ENCODE results near the gene TGFBR1.

Gene TGFBR1

GRCh38 chr9:99076030-99076429 lies 28.9 kb upstream of the TGFBR1 start:
- no peaks in the 10 kb centered on the region for H3K9me3 ChIP-seq (ENCODE audit: control insufficient read depth, low read length)
- H3K4me1 ChIP-seq (ENCODE audit: control insufficient read depth, insufficient read depth, low read length, poor library complexity, severe bottlenecking) = peaks cover 28% of the 10 kb centered on the region
- H3K4me3 ChIP-seq (ENCODE audit: extremely low read depth, insufficient read depth, low read length, poor library complexity, severe bottlenecking) = no peak overlapping the region
- 94% methylated on average over 4 of the region's 4 CpGs; no CpG with 5 or more reads in 1 of the 2 experiments for WGBS, 2 experiments (ENCODE audit: insufficient coverage in 2 of 2)
- H3K27ac ChIP-seq (ENCODE audit: low read depth, low read length, severe bottlenecking) = peak overlapping the region; percentile 70
- no peaks in the 10 kb centered on the region for H3K36me3 ChIP-seq (ENCODE audit: control insufficient read depth, insufficient read depth, low read length)

- no peaks in the 10 kb centered on the region for H3K36me3 ChIP-seq (ENCODE audit: control insufficient read depth, insufficient read depth, low read length)
- H3K4me3 ChIP-seq (ENCODE audit: extremely low read depth, insufficient read depth, low read length, poor library complexity, severe bottlenecking) = no peak overlapping the region
- H3K9me3 ChIP-seq (ENCODE audit: control insufficient read depth, low read length) = no peaks in the 10 kb centered on the region
- 72 to 85% methylated on average over 4 to 6 of the region's 6 CpGs for WGBS, 2 experiments (ENCODE audit: insufficient coverage in 2 of 2)
- peaks cover 23% of the 10 kb centered on the region for H3K4me1 ChIP-seq (ENCODE audit: control insufficient read depth, insufficient read depth, low read length, poor library complexity, severe bottlenecking)
- H3K27ac ChIP-seq (ENCODE audit: low read depth, low read length, severe bottlenecking) = peak overlapping the region; percentile 70
Measured at GRCh38 chr9:99076483-99077171, 28.3 kb upstream of the TGFBR1 start.

GRCh38 chr9:99078717-99079116 lies 26.2 kb upstream of the TGFBR1 start:
- WGBS, 2 experiments (ENCODE audit: insufficient coverage in 2 of 2) = 81 to 83% methylated on average over 1 to 2 of the region's 2 CpGs
- Histone ChIP-seq H3K36me3 (ENCODE audit: control insufficient read depth, insufficient read depth, low read length) (no peaks in the 10 kb centered on the region), H3K27ac (ENCODE audit: low read depth, low read length, severe bottlenecking) (no peak overlapping the region), H3K4me1 (ENCODE audit: control insufficient read depth, insufficient read depth, low read length, poor library complexity, severe bottlenecking) (peaks cover 23% of the 10 kb centered on the region), H3K9me3 (ENCODE audit: control insufficient read depth, low read length) (no peaks in the 10 kb centered on the region), H3K4me3 (ENCODE audit: extremely low read depth, insufficient read depth, low read length, poor library complexity, severe bottlenecking) (no peak overlapping the region)

- Histone ChIP-seq H3K4me1 (ENCODE audit: control insufficient read depth, insufficient read depth, low read length, poor library complexity, severe bottlenecking) (peaks cover 23% of the 10 kb centered on the region), H3K27ac (ENCODE audit: low read depth, low read length, severe bottlenecking) (no peak overlapping the region), H3K4me3 (ENCODE audit: extremely low read depth, insufficient read depth, low read length, poor library complexity, severe bottlenecking) (no peak overlapping the region), H3K9me3 (ENCODE audit: control insufficient read depth, low read length) (no peaks in the 10 kb centered on the region), H3K36me3 (ENCODE audit: control insufficient read depth, insufficient read depth, low read length) (no peaks in the 10 kb centered on the region)
- WGBS, 2 experiments (ENCODE audit: insufficient coverage in 2 of 2) = 100% methylated on average over 1 of the region's 3 CpGs; no CpG with 5 or more reads in 1 of the 2 experiments
Measured at GRCh38 chr9:99079542-99079941, 25.4 kb upstream of the TGFBR1 start.

GRCh38 chr9:99083051-99083450 lies 21.9 kb upstream of the TGFBR1 start:
- WGBS, 2 experiments (ENCODE audit: insufficient coverage in 2 of 2) = 70 to 87% methylated on average over 5 of the region's 6 CpGs
- Histone ChIP-seq H3K36me3 (ENCODE audit: control insufficient read depth, insufficient read depth, low read length) (no peaks in the 10 kb centered on the region), H3K4me1 (ENCODE audit: control insufficient read depth, insufficient read depth, low read length, poor library complexity, severe bottlenecking) (peaks cover 13% of the 10 kb centered on the region), H3K27ac (ENCODE audit: low read depth, low read length, severe bottlenecking) (peak overlapping the region; percentile 51), H3K4me3 (ENCODE audit: extremely low read depth, insufficient read depth, low read length, poor library complexity, severe bottlenecking) (no peak overlapping the region), H3K9me3 (ENCODE audit: control insufficient read depth, low read length) (peaks cover 4% of the 10 kb centered on the region)

GRCh38 chr9:99085949-99086948 lies 18.7 kb upstream of the TGFBR1 start:
- 89 to 92% methylated on average over 5 to 8 of the region's 12 CpGs for WGBS, 2 experiments (ENCODE audit: insufficient coverage in 2 of 2)
- no peak overlapping the region for H3K4me3 ChIP-seq (ENCODE audit: extremely low read depth, insufficient read depth, low read length, poor library complexity, severe bottlenecking)

GRCh38 chr9:99087462-99087861 lies 17.5 kb upstream of the TGFBR1 start:
- Histone ChIP-seq H3K9me3 (ENCODE audit: control insufficient read depth, low read length) (peaks cover 21% of the 10 kb centered on the region), H3K36me3 (ENCODE audit: control insufficient read depth, insufficient read depth, low read length) (no peaks in the 10 kb centered on the region), H3K27ac (ENCODE audit: low read depth, low read length, severe bottlenecking) (no peak overlapping the region), H3K4me3 (ENCODE audit: extremely low read depth, insufficient read depth, low read length, poor library complexity, severe bottlenecking) (no peak overlapping the region), H3K4me1 (ENCODE audit: control insufficient read depth, insufficient read depth, low read length, poor library complexity, severe bottlenecking) (peaks cover 13% of the 10 kb centered on the region)
- 91 to 97% methylated on average over 1 to 3 of the region's 3 CpGs for WGBS, 2 experiments (ENCODE audit: insufficient coverage in 2 of 2)

More at GRCh38 chr9:99085949-99086948, 18.7 kb upstream of the TGFBR1 start:
- peak overlapping the region; percentile 76 for H3K27ac ChIP-seq (ENCODE audit: low read depth, low read length, severe bottlenecking)
- peaks cover 17% of the 10 kb centered on the region for H3K9me3 ChIP-seq (ENCODE audit: control insufficient read depth, low read length)
- no peaks in the 10 kb centered on the region for H3K36me3 ChIP-seq (ENCODE audit: control insufficient read depth, insufficient read depth, low read length)
- H3K4me1 ChIP-seq (ENCODE audit: control insufficient read depth, insufficient read depth, low read length, poor library complexity, severe bottlenecking) = peaks cover 13% of the 10 kb centered on the region

- H3K4me1 ChIP-seq (ENCODE audit: control insufficient read depth, insufficient read depth, low read length, poor library complexity, severe bottlenecking) = peaks cover 17% of the 10 kb centered on the region
- H3K9me3 ChIP-seq (ENCODE audit: control insufficient read depth, low read length) = peaks cover 21% of the 10 kb centered on the region
- no peaks in the 10 kb centered on the region for H3K36me3 ChIP-seq (ENCODE audit: control insufficient read depth, insufficient read depth, low read length)
- 86 to 88% methylated on average over 2 of the region's 5 CpGs for WGBS, 2 experiments (ENCODE audit: insufficient coverage in 2 of 2)
- no peak overlapping the region for H3K4me3 ChIP-seq (ENCODE audit: extremely low read depth, insufficient read depth, low read length, poor library complexity, severe bottlenecking)
- H3K27ac ChIP-seq (ENCODE audit: low read depth, low read length, severe bottlenecking) = no peak overlapping the region
Measured at GRCh38 chr9:99090336-99091130, 14.4 kb upstream of the TGFBR1 start.

GRCh38 chr9:99092643-99093491 lies 12.0 kb upstream of the TGFBR1 start:
- Histone ChIP-seq H3K9me3 (ENCODE audit: control insufficient read depth, low read length) (peaks cover 18% of the 10 kb centered on the region), H3K36me3 (ENCODE audit: control insufficient read depth, insufficient read depth, low read length) (no peaks in the 10 kb centered on the region), H3K27ac (ENCODE audit: low read depth, low read length, severe bottlenecking) (no peak overlapping the region), H3K4me1 (ENCODE audit: control insufficient read depth, insufficient read depth, low read length, poor library complexity, severe bottlenecking) (peaks cover 5% of the 10 kb centered on the region), H3K4me3 (ENCODE audit: extremely low read depth, insufficient read depth, low read length, poor library complexity, severe bottlenecking) (no peak overlapping the region)
- 91 to 94% methylated on average over 5 to 6 of the region's 6 CpGs for WGBS, 2 experiments (ENCODE audit: insufficient coverage in 2 of 2)

- Histone ChIP-seq H3K9me3 (ENCODE audit: control insufficient read depth, low read length) (peaks cover 13% of the 10 kb centered on the region), H3K27ac (ENCODE audit: low read depth, low read length, severe bottlenecking) (no peak overlapping the region), H3K4me1 (ENCODE audit: control insufficient read depth, insufficient read depth, low read length, poor library complexity, severe bottlenecking) (peaks cover 5% of the 10 kb centered on the region), H3K4me3 (ENCODE audit: extremely low read depth, insufficient read depth, low read length, poor library complexity, severe bottlenecking) (no peak overlapping the region), H3K36me3 (ENCODE audit: control insufficient read depth, insufficient read depth, low read length) (no peaks in the 10 kb centered on the region)
- 85 to 86% methylated on average over 3 of the region's 3 CpGs for WGBS, 2 experiments (ENCODE audit: insufficient coverage in 2 of 2)
Measured at GRCh38 chr9:99093492-99093791, 11.5 kb upstream of the TGFBR1 start.

Measured in mesodermal cell (in vitro differentiated cells).